ENCODE data around the gene GATC.

- TF ChIP-seq CTCF (conservative IDR thresholded peaks at IDR 0.05; ENCODE audit: low read depth in 2 of 2) (peak in 1 of 2 experiments; percentile 26; a peak in 2 of 4 replicates), REST (IDR thresholded peaks at IDR 0.05; ENCODE audit: unreplicated experiment) (no peak), EZH2 (IDR thresholded peaks at IDR 0.05; ENCODE audit: low read depth, unreplicated experiment) (no peak), CREB1 (CRISPR knock-in tag; IDR thresholded peaks at IDR 0.05; ENCODE audit: low read depth) (no peak), POLR2AphosphoS5 (IDR thresholded peaks at IDR 0.05; ENCODE audit: low read depth) (peak; percentile 45; the same call in 1 of the 2 replicates), EZH2phosphoT487 (IDR thresholded peaks at IDR 0.05; ENCODE audit: unreplicated experiment) (no peak), ZNF331 (CRISPR knock-in tag; IDR thresholded peaks at IDR 0.05; ENCODE audit: low read depth) (no peak), ZNF114 (CRISPR knock-in tag; IDR thresholded peaks at IDR 0.05) (no peak), STAT1 (IDR thresholded peaks at IDR 0.05; ENCODE audit: unreplicated experiment) (no peak), ZNF462 (CRISPR knock-in tag; IDR thresholded peaks at IDR 0.05) (no peak), ETS1 (IDR thresholded peaks at IDR 0.05) (no peak), JUNB (IDR thresholded peaks at IDR 0.05; ENCODE audit: unreplicated experiment) (no peak)
These were observed 52.7 kb downstream of the GATC start for GRCh38 chr12:120498870-120499515.
